NB4 (cell line): Measurements from ENCODE around the gene AUH.

Experiments used
- CTCF ChIP-seq: IDR thresholded peaks from one replicate; pipeline ENCODE4 v1.5.1; 2012; ENCODE audit warnings: low read depth, low read length
- POLR2A ChIP-seq: IDR thresholded peaks from 2 replicates; pipeline ENCODE4 v1.6.1; 2011; ENCODE audit warnings: mild to moderate bottlenecking; ENCODE audit not compliant: insufficient read length; ENCODE audit errors: extremely low read depth

- no peak for TF ChIP-seq CTCF
- TF ChIP-seq POLR2A, result no peak
These were observed 58.9 kb downstream of the AUH start for GRCh38 chr9:91302831-91303230.
